ENCODE results near the gene EDIL3. TPM values are rescaled to one million over a fixed set of nuclear protein-coding genes. Genes with fewer than 3 reads are reported as not detected.

The EDIL3 gene
- total and polyA plus RNA-seq, 2 of the 8 experiments (the other 6 are each of a cell fraction or from before 2014, with no cell fraction given): 14.7 to 47.2 TPM

GRCh38 chr5:84045964-84046363 lies 338.7 kb downstream of the EDIL3 start:
- FAIRE-seq (no peak), DNase-seq (ENCODE audit: low read depth in 1 of 2, low spot score in 2 of 2) (no peak)
- no peak overlapping the region for H3K9ac ChIP-seq (replicated peaks in 1 of 4; ENCODE audit: extremely low read depth in 1 of 4, low read depth in 3 of 4, low read length in 3 of 4)
- peaks cover 2 to 8% of the 10 kb centered on the region in 2 experiments; a peak in 3 of 4 replicates for H3K9me3 ChIP-seq (ENCODE audit: insufficient read depth in 2 of 2, low read depth in 1 of 2, low read length in 1 of 2)
- no peak overlapping the region for H3K4me3 ChIP-seq (ENCODE audit: extremely low read depth in 1 of 4, insufficient read depth in 2 of 4, low read depth in 3 of 4, low read length in 4 of 4)
- no peak overlapping the region for H3K27ac ChIP-seq (ENCODE audit: low read depth, low read length)
- no peak overlapping the region for H2BK12ac ChIP-seq (ENCODE audit: low read depth, low read length)
- no peak overlapping the region for H3K56ac ChIP-seq (replicated peaks; ENCODE audit: insufficient read length, low read depth, low read length)
- H2BK5ac ChIP-seq (ENCODE audit: low read depth, low read length): no peak overlapping the region
- H3K79me1 ChIP-seq (ENCODE audit: low read depth, low read length): no peaks in the 10 kb centered on the region
- no peaks in the 10 kb centered on the region for H3K79me2 ChIP-seq (ENCODE audit: control insufficient read depth in 1 of 2, insufficient read depth in 2 of 2, low read length in 2 of 2)
- H3K27me3 ChIP-seq (replicated peaks in 1 of 4; ENCODE audit: control insufficient read depth in 3 of 4, extremely low read depth in 1 of 4, insufficient read depth in 3 of 4, low read length in 3 of 4): no peaks in the 10 kb centered on the region
- H2AK5ac ChIP-seq (ENCODE audit: low read depth, low read length): no peak overlapping the region
- CTCF ChIA-PET (ENCODE audit: partially characterized antibody): interaction anchor here (0.6 to 1.2 kb wide), 3 partner anchors 18 to 999 kb away, joined by 3 read pairs; no protein-coding TSS in a partner anchor
- H3K36me3 ChIP-seq (ENCODE audit: control insufficient read depth in 2 of 4, insufficient read depth in 4 of 4, low read length in 3 of 4): no peaks in the 10 kb centered on the region
- H3K4ac ChIP-seq (replicated peaks; ENCODE audit: insufficient read length, low read depth, low read length): no peak overlapping the region
- no peak overlapping the region for H3K4me2 ChIP-seq (ENCODE audit: insufficient read depth in 1 of 2, low read depth in 2 of 2, low read length in 2 of 2)
- H3K14ac ChIP-seq (ENCODE audit: insufficient read length): no peak overlapping the region
- H2BK15ac ChIP-seq (ENCODE audit: low read length): no peak overlapping the region
- H2BK120ac ChIP-seq (replicated peaks; ENCODE audit: low read depth, low read length): no peak overlapping the region
- H3K18ac ChIP-seq (ENCODE audit: extremely low read depth, low read length): no peak overlapping the region
- H2BK20ac ChIP-seq (ENCODE audit: low read length): no peak overlapping the region
- no peak overlapping the region for H4K5ac ChIP-seq (ENCODE audit: insufficient read length, low read depth, low read length)
- no peak overlapping the region for H2AFZ ChIP-seq (ENCODE audit: low read length)
- H3K23me2 ChIP-seq (ENCODE audit: low read depth, low read length): no peaks in the 10 kb centered on the region
- H4K20me1 ChIP-seq (replicated peaks in 1 of 2; ENCODE audit: control insufficient read depth in 1 of 2, insufficient read depth in 2 of 2, low read length in 2 of 2): no peaks in the 10 kb centered on the region
- WGBS, 2 experiments (ENCODE audit: extremely low coverage in 1 of 2, insufficient coverage in 1 of 2, insufficient read length in 1 of 2, insufficient replicate concordance in 2 of 2, low coverage in 1 of 2, low lambda C conversion rate in 2 of 2, missing lambda C conversion rate in 1 of 2): 90% methylated on average over 3 of the region's 3 CpGs; no CpG with 5 or more reads in 1 of the 2 experiments
- H4K91ac ChIP-seq (replicated peaks; ENCODE audit: insufficient read length, low read length): no peak overlapping the region
- no peak for TF ChIP-seq SUZ12 (IDR thresholded peaks at IDR 0.05; ENCODE audit: low read length)
- no peak for TF ChIP-seq RXRA (IDR thresholded peaks at IDR 0.05; ENCODE audit: insufficient read depth, low read depth, low read length)
- TF ChIP-seq EGR1 (IDR thresholded peaks at IDR 0.05; ENCODE audit: borderline replicate concordance, low read depth, low read length): no peak
- TF ChIP-seq HDAC2 (IDR thresholded peaks at IDR 0.05; ENCODE audit: borderline replicate concordance in 1 of 2, low read depth in 2 of 2, low read length in 2 of 2): no peak
- no peak for TF ChIP-seq POU5F1 (IDR thresholded peaks at IDR 0.05; ENCODE audit: low read depth, low read length)
- TF ChIP-seq E2F6 (IDR thresholded peaks at IDR 0.05): no peak
- no peak for TF ChIP-seq JUND (IDR thresholded peaks at IDR 0.05; ENCODE audit: low read length)
- no peak overlapping the region for H4K8ac ChIP-seq (ENCODE audit: extremely low read depth, insufficient read depth, low read length)
- H3K4me1 ChIP-seq (replicated peaks in 1 of 4; ENCODE audit: control insufficient read depth in 3 of 4, insufficient read depth in 4 of 4, low read length in 3 of 4): no peaks in the 10 kb centered on the region
- POLR2A ChIA-PET (ENCODE audit: partially characterized antibody): interaction anchor here (0.7 kb wide), 1 partner anchor 40 kb away, joined by 3 read pairs; no protein-coding TSS in a partner anchor
- H3K23ac ChIP-seq (ENCODE audit: insufficient read length): no peak overlapping the region

Measured in H1 (cell line).